GM12878 (cell line): ENCODE data around the gene PLXNA2.

Source experiments
- BHLHE40 ChIP-seq, 2 experiments: fragments of 450-650 bp in 1 of 2; IDR thresholded peaks; 2 replicates each; pipeline ENCODE4 v1.6.1; 2011 to 2017; ENCODE audit warnings: low read depth in 2 of 2, borderline replicate concordance in 1 of 2, improper control_type of control experiment in 1 of 2, low read length in 1 of 2, mild to moderate bottlenecking in 1 of 2
- ETV6 ChIP-seq, 2 experiments: fragments of 450-650 bp in 1 of 2; IDR thresholded peaks in 1 of 2; conservative IDR thresholded peaks in 1 of 2; 2 replicates each; pipeline ENCODE4 v1.6.1; 2014; ENCODE audit warnings: antibody characterized with exemption in 1 of 2, borderline replicate concordance in 1 of 2, low read depth in 1 of 2, mild to moderate bottlenecking in 1 of 2, moderate library complexity in 1 of 2
- FOS ChIP-seq: IDR thresholded peaks from 3 replicates; pipeline ENCODE4 v1.6.1; 2011; ENCODE audit warnings: borderline replicate concordance; ENCODE audit not compliant: insufficient read length; ENCODE audit errors: extremely low read depth
- HDAC6 ChIP-seq: fragments of 200-600 bp; sonication (generic); IDR thresholded peaks from one replicate; pipeline ENCODE4 v1.8.0; 2017; ENCODE audit warnings: antibody characterized with exemption; ENCODE audit not compliant: unreplicated experiment
- MAX ChIP-seq: IDR thresholded peaks from 2 replicates; pipeline ENCODE4 v1.6.1; 2012; ENCODE audit warnings: low read depth, low read length, improper control_type of control experiment
- NRF1 ChIP-seq: conservative IDR thresholded peaks from 2 replicates; pipeline ENCODE4 v1.6.1; 2011; ENCODE audit warnings: mild to moderate bottlenecking, low read depth, low read length, improper control_type of control experiment
- RFX5 ChIP-seq: IDR thresholded peaks from 2 replicates; pipeline ENCODE4 v1.6.1; 2011; ENCODE audit warnings: low read depth, low read length, improper control_type of control experiment
- SIN3A ChIP-seq: IDR thresholded peaks from 2 replicates; pipeline ENCODE4 v1.6.1; 2012; ENCODE audit warnings: low read depth, low read length, improper control_type of control experiment
- SRF ChIP-seq, 2 experiments: IDR thresholded peaks; 2 replicates each; pipeline ENCODE4 v1.6.1; 2011; ENCODE audit warnings: low read depth in 2 of 2, low read length in 2 of 2, mild to moderate bottlenecking in 1 of 2, moderate library complexity in 1 of 2
- TF ChIP-seq, protein P1 (sequence below), 3 experiments: IDR thresholded peaks in 2 of 3; conservative IDR thresholded peaks in 1 of 3; 2 replicates each; pipeline ENCODE4 v1.5.1; 2011; ENCODE audit warnings: low read depth in 3 of 3, low read length in 3 of 3, mild to moderate bottlenecking in 3 of 3, control low read depth in 2 of 3, moderate library complexity in 2 of 3, inconsistent platforms in 1 of 3, mixed read lengths in 1 of 3; ENCODE audit not compliant: control insufficient read depth in 2 of 3, insufficient read depth in 1 of 3; ENCODE audit errors: extremely low read depth in 1 of 3
- TF ChIP-seq, protein P2 (sequence below): IDR thresholded peaks from 2 replicates; pipeline ENCODE4 v1.6.1; 2011; ENCODE audit warnings: low read depth, mild to moderate bottlenecking, low read length, moderate library complexity, borderline replicate concordance; ENCODE audit errors: extremely low read depth
- TF ChIP-seq, protein P3 (sequence below): IDR thresholded peaks from 2 replicates; pipeline ENCODE4 v1.6.1; 2011; ENCODE audit warnings: low read depth, low read length, improper control_type of control experiment, borderline replicate concordance

DNA sequence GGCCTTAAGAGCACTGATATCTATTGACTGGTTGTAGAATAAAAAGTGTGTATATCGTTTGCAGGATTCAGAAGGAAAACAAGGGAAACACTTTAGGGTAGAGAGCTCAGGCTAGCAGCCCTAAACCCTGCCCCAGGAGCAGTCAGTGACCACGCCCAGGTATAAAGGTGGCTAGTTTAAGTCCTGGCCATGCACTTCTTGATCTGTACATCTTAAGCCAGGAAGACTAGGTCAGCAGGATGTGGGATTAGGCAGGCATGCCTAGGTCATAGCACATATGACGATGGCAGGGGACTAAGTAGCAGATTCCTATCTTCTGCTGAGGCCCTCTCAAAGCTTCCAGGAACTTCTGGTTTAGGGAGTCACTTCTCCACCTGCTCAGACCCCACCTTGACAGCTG lies 175.3 kb downstream of the PLXNA2 start:
- TF ChIP-seq HDAC6: no peak
- no peak for TF ChIP-seq SIN3A
- TF ChIP-seq SRF (IDR thresholded peaks at IDR 0.05; ENCODE audit: low read depth in 2 of 2, low read length in 2 of 2): no peak
- TF ChIP-seq, protein P1, sequence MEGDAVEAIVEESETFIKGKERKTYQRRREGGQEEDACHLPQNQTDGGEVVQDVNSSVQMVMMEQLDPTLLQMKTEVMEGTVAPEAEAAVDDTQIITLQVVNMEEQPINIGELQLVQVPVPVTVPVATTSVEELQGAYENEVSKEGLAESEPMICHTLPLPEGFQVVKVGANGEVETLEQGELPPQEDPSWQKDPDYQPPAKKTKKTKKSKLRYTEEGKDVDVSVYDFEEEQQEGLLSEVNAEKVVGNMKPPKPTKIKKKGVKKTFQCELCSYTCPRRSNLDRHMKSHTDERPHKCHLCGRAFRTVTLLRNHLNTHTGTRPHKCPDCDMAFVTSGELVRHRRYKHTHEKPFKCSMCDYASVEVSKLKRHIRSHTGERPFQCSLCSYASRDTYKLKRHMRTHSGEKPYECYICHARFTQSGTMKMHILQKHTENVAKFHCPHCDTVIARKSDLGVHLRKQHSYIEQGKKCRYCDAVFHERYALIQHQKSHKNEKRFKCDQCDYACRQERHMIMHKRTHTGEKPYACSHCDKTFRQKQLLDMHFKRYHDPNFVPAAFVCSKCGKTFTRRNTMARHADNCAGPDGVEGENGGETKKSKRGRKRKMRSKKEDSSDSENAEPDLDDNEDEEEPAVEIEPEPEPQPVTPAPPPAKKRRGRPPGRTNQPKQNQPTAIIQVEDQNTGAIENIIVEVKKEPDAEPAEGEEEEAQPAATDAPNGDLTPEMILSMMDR (IDR thresholded peaks at IDR 0.05 in 2 of 3, conservative IDR thresholded peaks at IDR 0.05 in 1 of 3; ENCODE audit: control insufficient read depth in 2 of 3, extremely low read depth in 1 of 3, insufficient read depth in 1 of 3, low read depth in 3 of 3, low read length in 3 of 3): no peak
- TF ChIP-seq MAX: no peak
- TF ChIP-seq FOS: no peak
- no peak for TF ChIP-seq BHLHE40 (IDR thresholded peaks at IDR 0.05; ENCODE audit: borderline replicate concordance in 1 of 2, low read depth in 2 of 2, low read length in 1 of 2)
- TF ChIP-seq NRF1: no peak
- TF ChIP-seq, protein P2, sequence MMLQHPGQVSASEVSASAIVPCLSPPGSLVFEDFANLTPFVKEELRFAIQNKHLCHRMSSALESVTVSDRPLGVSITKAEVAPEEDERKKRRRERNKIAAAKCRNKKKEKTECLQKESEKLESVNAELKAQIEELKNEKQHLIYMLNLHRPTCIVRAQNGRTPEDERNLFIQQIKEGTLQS: no peak
- TF ChIP-seq, protein P3, sequence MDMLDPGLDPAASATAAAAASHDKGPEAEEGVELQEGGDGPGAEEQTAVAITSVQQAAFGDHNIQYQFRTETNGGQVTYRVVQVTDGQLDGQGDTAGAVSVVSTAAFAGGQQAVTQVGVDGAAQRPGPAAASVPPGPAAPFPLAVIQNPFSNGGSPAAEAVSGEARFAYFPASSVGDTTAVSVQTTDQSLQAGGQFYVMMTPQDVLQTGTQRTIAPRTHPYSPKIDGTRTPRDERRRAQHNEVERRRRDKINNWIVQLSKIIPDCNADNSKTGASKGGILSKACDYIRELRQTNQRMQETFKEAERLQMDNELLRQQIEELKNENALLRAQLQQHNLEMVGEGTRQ: no peak
- no peak for TF ChIP-seq ETV6 (conservative IDR thresholded peaks at IDR 0.05 in 1 of 2, IDR thresholded peaks at IDR 0.05 in 1 of 2; ENCODE audit: borderline replicate concordance in 1 of 2, low read depth in 1 of 2)
- TF ChIP-seq RFX5: no peak
